HAP-1 (cell line): ENCODE data around the gene PIGP.
"Not testable (repeated sequence)": the region's sequence is repeated elsewhere in the genome, so short reads cannot be mapped to it uniquely, and the experiment has no call there.

ENCODE experiments used
- DNase-seq, 2 experiments: peaks; one replicate each; pipeline ENCODE4 v3.0.0-alpha.2; 2016 to 2020; ENCODE audit warnings: low spot score in 2 of 2
- H3K27me3 ChIP-seq: fragments of 250-450 bp; sonication (Bioruptor Pico); 2 replicates; pipeline ENCODE4 v1.5.1; 2020; ENCODE audit warnings: low read depth, mild to moderate bottlenecking, moderate library complexity
- H3K36me3 ChIP-seq: fragments of 250-450 bp; sonication (Bioruptor Pico); replicated peaks from 2 replicates; pipeline ENCODE4 v1.5.1; 2020; ENCODE audit warnings: mild to moderate bottlenecking
- H3K4me1 ChIP-seq: fragments of 250-450 bp; sonication (Bioruptor Pico); 2 replicates; pipeline ENCODE4 v1.5.1; 2020; ENCODE audit warnings: mild to moderate bottlenecking
- H3K4me3 ChIP-seq: fragments of 250-450 bp; sonication (Bioruptor Pico); 2 replicates; pipeline ENCODE4 v1.5.1; 2020; ENCODE audit warnings: mild to moderate bottlenecking, moderate library complexity
- H3K9me3 ChIP-seq: fragments of 250-450 bp; sonication (Bioruptor Pico); 2 replicates; pipeline ENCODE4 v1.5.1; 2020; ENCODE audit warnings: mild to moderate bottlenecking, moderate library complexity
- in situ Hi-C: fragments of 300-500 bp; cut with MboI; formaldehyde crosslinking; loops from 3 replicates; pipeline ENCODE4 v1.14.3; 2020; ENCODE audit warnings: low sequenced_read_pairs, inconsistent platforms, mixed read lengths

Gene PIGP

GRCh38 chr21:37072988-37073416, at the start of gene PIGP, which contains the start of gene TTC3:
Gene PIGP, minus strand, starts transcription at chr21:37073071. Its CDS starts 556 bp downstream, at chr21:37072515.
Gene TTC3, plus strand, starts transcription at chr21:37073254. Its CDS starts 14,004 bp downstream, at chr21:37087258.
- in situ Hi-C loops = no loop called here
- H3K4me3 ChIP-seq = peak within 1 kb of the TSS; percentile 75
- peaks cover 19% of the 10 kb centered on the region for H3K4me1 ChIP-seq
- H3K36me3 ChIP-seq = no peaks in the 10 kb centered on the region
- H3K9me3 ChIP-seq = no peaks in the 10 kb centered on the region
- peak; percentile 90 to 96 for DNase-seq
- no peaks in the 10 kb centered on the region for H3K27me3 ChIP-seq

- no peak for DNase-seq
Measured at GRCh38 chr21:37119421-37120218, 46.7 kb upstream of the PIGP start.

GRCh38 chr21:37118187-37118826, 45.4 kb upstream of the PIGP start:
- no peak overlapping the region for H3K4me3 ChIP-seq
- no peaks in the 10 kb centered on the region for H3K27me3 ChIP-seq
- no peaks in the 10 kb centered on the region for H3K9me3 ChIP-seq
- H3K36me3 ChIP-seq = 0 out of 2 replicates have a peak, but pooled peaks cover 3% of the 10 kb centered on the region
- no peak for DNase-seq
- in situ Hi-C loops = no loop called here
- H3K4me1 ChIP-seq = no peaks in the 10 kb centered on the region

More at GRCh38 chr21:37119421-37120218, 46.7 kb upstream of the PIGP start:
- in situ Hi-C loops = no loop called here
- Histone ChIP-seq H3K27me3 (no peaks in the 10 kb centered on the region), H3K4me3 (no peak overlapping the region), H3K36me3 (0 out of 2 replicates have a peak, but pooled peaks cover 4% of the 10 kb centered on the region), H3K4me1 (no peaks in the 10 kb centered on the region), H3K9me3 (no peaks in the 10 kb centered on the region)

GRCh38 chr21:37117204-37117603, 44.3 kb upstream of the PIGP start:
- in situ Hi-C loops = no loop called here
- no peak for DNase-seq
- H3K36me3 ChIP-seq = no peaks in the 10 kb centered on the region
- H3K4me3 ChIP-seq = no peak overlapping the region
- no peaks in the 10 kb centered on the region for H3K9me3 ChIP-seq
- no peaks in the 10 kb centered on the region for H3K4me1 ChIP-seq
- no peaks in the 10 kb centered on the region for H3K27me3 ChIP-seq

GRCh38 chr21:37116459-37116858, 43.6 kb upstream of the PIGP start:
- DNase-seq, in situ Hi-C loops, H3K4me1 ChIP-seq, H3K36me3 ChIP-seq, H3K9me3 ChIP-seq, H3K27me3 ChIP-seq, H3K4me3 ChIP-seq: not testable (repeated sequence)

- H3K9me3 ChIP-seq, H3K4me3 ChIP-seq, H3K27me3 ChIP-seq, in situ Hi-C loops, DNase-seq, H3K36me3 ChIP-seq, H3K4me1 ChIP-seq: not testable (repeated sequence)
Measured at GRCh38 chr21:37114301-37114700, 41.4 kb upstream of the PIGP start.

GRCh38 chr21:37111029-37111428, 38.2 kb upstream of the PIGP start:
- DNase-seq, H3K4me1 ChIP-seq, H3K36me3 ChIP-seq, H3K9me3 ChIP-seq, in situ Hi-C loops, H3K4me3 ChIP-seq, H3K27me3 ChIP-seq: not testable (repeated sequence)

GRCh38 chr21:37106998-37107397, 34.1 kb upstream of the PIGP start:
- in situ Hi-C loops = no loop called here
- no peak for DNase-seq
- peaks cover 8% of the 10 kb centered on the region for H3K36me3 ChIP-seq
- H3K27me3 ChIP-seq = no peaks in the 10 kb centered on the region
- H3K9me3 ChIP-seq = peaks cover 8% of the 10 kb centered on the region; the same call in 1 of the 2 replicates
- no peak overlapping the region for H3K4me3 ChIP-seq
- H3K4me1 ChIP-seq = no peaks in the 10 kb centered on the region

GRCh38 chr21:37102746-37103145, 29.9 kb upstream of the PIGP start:
- H3K27me3 ChIP-seq, in situ Hi-C loops, DNase-seq, H3K4me3 ChIP-seq, H3K4me1 ChIP-seq, H3K9me3 ChIP-seq: not testable (repeated sequence)
- H3K36me3 ChIP-seq = peaks cover 19% of the 10 kb centered on the region

- no peaks in the 10 kb centered on the region for H3K27me3 ChIP-seq
- in situ Hi-C loops = no loop called here
- no peak overlapping the region for H3K4me3 ChIP-seq
- no peak for DNase-seq
- peaks cover 24% of the 10 kb centered on the region for H3K36me3 ChIP-seq
- no peaks in the 10 kb centered on the region for H3K9me3 ChIP-seq
- H3K4me1 ChIP-seq = peaks cover 4% of the 10 kb centered on the region
Measured at GRCh38 chr21:37101384-37101783, 28.5 kb upstream of the PIGP start.

- DNase-seq = no peak
- Histone ChIP-seq H3K27me3 (no peaks in the 10 kb centered on the region), H3K4me1 (peaks cover 15% of the 10 kb centered on the region), H3K4me3 (no peak overlapping the region), H3K36me3 (peaks cover 32% of the 10 kb centered on the region), H3K9me3 (no peaks in the 10 kb centered on the region)
- in situ Hi-C loops = no loop called here
Measured at GRCh38 chr21:37100316-37100715, 27.4 kb upstream of the PIGP start.

GRCh38 chr21:37098751-37099150, 25.9 kb upstream of the PIGP start:
- Histone ChIP-seq H3K9me3 (no peaks in the 10 kb centered on the region), H3K4me3 (no peak overlapping the region), H3K36me3 (peaks cover 37% of the 10 kb centered on the region), H3K4me1 (peaks cover 16% of the 10 kb centered on the region), H3K27me3 (no peaks in the 10 kb centered on the region)
- DNase-seq = no peak
- in situ Hi-C loops = no loop called here

GRCh38 chr21:37095821-37096220, 22.9 kb upstream of the PIGP start:
- DNase-seq = peak; percentile 14 to 57
- H3K4me3 ChIP-seq = no peak overlapping the region
- H3K27me3 ChIP-seq = no peaks in the 10 kb centered on the region
- peaks cover 16% of the 10 kb centered on the region for H3K4me1 ChIP-seq
- in situ Hi-C loops = no loop called here
- H3K36me3 ChIP-seq = peaks cover 40% of the 10 kb centered on the region
- no peaks in the 10 kb centered on the region for H3K9me3 ChIP-seq

GRCh38 chr21:37093977-37094376, 21.1 kb upstream of the PIGP start:
- in situ Hi-C loops = no loop called here
- no peaks in the 10 kb centered on the region for H3K9me3 ChIP-seq

More at GRCh38 chr21:37093977-37094376, 21.1 kb upstream of the PIGP start:
- Histone ChIP-seq H3K27me3 (no peaks in the 10 kb centered on the region), H3K36me3 (peaks cover 33% of the 10 kb centered on the region), H3K4me3 (no peak overlapping the region), H3K4me1 (peaks cover 16% of the 10 kb centered on the region)
- no peak for DNase-seq
